Measurements from ENCODE around the gene ZNF598.

The ZNF598 gene

DNA sequence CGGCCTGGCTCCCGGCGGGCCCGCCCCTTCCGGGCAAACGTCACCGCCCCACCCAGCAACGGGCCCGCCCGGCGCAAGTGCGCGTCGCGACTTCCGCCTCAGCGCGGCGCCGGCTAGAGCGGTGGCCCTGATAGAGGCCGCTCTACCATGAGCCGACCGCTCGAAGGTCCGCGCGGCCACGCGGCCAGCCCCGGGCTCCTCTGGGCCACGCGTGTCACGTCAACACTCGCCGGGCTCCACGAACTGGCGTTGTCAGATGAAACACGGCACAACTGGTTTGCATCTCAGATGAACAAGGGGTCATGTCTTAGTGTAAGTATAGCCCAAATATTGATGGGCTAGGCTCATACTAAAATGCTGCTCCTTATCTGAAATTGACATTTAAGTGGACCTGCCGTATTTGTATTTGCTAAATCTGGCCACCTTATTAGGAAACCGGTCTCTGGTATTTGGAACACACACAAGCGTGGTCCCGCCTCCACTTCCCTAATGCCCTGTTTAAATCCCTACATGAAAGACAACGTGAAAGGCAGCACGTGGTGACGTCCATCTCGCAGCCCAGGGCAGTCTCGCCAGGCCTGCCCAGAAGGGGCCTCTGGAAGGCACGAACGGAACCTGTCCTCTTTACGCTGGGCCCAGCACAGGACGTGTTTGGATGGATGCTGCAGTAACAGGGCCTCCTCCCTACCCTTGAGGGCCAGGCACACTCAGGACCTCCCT is at the start of gene ZNF598:
TSS of gene ZNF598 (minus strand) at position 31 of the 720 bp plus-strand sequence.
- intact Hi-C loops (cut with DNase I), result no loop called here
- DNase-seq, result peak; percentile 49 to 93 (median 86)

GRCh38 chr16:2058872-2059271 is 49.3 kb upstream of the ZNF598 start:
- intact Hi-C loops (cut with DNase I), result no loop called here
- DNase-seq, result no peak

- intact Hi-C loops (cut with DNase I), result no loop called here
- DNase-seq, result no peak
Measured at GRCh38 chr16:2058420-2058819, 48.8 kb upstream of the ZNF598 start.

DNA sequence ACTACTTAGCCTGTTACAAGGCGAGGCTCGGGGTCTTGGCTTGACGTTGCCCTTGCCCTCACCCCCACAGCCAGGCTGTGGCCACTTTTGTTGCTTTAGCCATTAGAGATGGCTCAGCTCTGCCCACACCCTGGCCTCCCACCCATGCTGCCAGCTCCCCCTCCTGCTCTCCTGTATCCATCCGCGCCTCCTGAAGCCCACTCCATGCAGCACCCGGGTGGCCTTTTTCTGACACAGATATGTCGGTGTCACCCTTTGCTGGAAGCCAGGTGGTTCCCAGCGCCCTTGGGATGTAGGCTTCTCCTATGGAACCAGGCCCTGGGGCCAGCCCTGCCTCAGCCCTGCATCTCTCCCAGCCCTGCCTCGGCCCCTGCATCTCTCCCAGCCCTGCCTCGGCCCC is 47.8 kb upstream of the ZNF598 start:
- no peak for DNase-seq
- intact Hi-C loops (cut with DNase I), result no loop called here

GRCh38 chr16:2056681-2057407 is 47.2 kb upstream of the ZNF598 start:
- intact Hi-C loops (cut with DNase I), result no loop called here
- peak in 32 of 42 donors; percentile 15 to 79 (median 48) for DNase-seq

DNA sequence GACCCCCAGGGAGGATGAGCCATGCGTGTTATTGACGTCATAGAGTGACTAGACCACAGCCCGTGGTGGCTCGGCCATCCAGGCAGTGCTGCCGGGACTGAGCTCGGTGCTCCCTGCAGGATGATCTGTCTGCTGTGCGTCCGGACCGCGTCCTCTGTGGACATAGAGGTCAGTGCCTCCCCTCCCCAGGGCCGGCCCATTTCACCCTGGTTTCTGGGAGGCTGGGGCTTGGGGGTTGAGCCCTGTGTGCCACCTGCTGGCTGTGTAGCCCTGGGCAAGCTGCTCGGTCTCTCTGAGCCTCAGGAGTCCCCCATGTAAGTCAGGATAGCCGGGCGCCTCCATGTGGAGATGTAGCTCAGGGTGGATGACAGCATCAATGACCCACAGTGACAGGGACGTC is 46.5 kb upstream of the ZNF598 start:
- DNase-seq, result peak in 29 of 42 donors; percentile 21 to 82 (median 43)
- intact Hi-C loops (cut with DNase I), result no loop called here

DNA sequence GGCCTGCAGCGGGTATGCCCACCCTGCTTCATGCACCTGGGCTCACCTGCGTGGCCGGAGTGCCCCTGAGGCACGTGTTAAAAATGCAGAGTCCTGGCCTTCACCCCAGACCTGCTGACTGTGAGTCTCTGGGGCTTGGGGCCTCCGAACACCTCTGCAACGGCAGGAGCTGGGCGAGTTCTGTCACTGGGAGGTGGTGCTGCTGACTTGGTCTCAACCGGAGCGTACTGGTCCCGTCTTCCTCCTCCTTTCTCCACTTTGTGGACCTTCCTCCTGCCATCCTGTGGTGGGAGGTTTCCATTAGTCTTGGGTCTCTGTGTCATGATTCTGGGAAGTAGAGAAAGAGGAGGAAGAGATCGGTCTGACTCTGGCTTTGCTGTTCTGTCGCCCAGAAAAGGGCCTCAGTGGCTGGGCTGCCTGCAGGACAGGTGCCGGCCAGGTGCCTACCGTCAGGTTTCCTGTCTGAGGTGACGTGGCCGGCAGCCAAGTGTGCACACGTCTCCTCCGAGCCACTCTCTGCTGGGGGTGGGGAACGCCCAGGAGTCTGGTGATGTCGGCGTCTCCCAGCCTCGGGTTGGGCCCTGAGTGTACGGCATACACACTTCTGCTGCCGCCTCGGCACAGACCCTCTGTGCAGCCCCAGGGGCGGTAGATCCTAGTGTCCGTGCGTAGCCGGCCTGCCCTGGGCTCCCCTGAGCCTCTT is 45.1 kb upstream of the ZNF598 start:
- intact Hi-C loops (cut with DNase I), result no loop called here
- no peak for DNase-seq

DNA sequence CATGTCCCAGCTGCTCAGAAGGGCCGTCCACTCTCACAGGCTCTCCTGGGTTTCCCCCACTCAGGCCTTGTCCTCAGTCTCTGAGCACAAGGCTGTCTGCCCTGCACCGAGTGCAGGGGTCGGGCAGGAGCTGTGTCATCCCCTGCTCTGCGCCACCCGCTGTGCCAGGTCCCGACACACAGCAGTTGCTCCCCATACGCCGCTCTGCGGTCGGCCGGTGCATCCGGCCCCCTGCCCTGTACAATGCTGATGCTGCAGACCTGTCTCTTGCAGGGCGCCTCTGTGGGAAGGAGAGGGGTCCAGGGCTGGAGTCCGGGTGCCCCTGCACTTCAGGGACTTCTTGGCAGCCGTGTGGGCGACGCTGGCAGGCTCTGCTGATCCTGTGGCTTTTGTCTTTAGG is 44.3 kb upstream of the ZNF598 start:
- intact Hi-C loops (cut with DNase I), result no loop called here
- DNase-seq, result no peak

DNA sequence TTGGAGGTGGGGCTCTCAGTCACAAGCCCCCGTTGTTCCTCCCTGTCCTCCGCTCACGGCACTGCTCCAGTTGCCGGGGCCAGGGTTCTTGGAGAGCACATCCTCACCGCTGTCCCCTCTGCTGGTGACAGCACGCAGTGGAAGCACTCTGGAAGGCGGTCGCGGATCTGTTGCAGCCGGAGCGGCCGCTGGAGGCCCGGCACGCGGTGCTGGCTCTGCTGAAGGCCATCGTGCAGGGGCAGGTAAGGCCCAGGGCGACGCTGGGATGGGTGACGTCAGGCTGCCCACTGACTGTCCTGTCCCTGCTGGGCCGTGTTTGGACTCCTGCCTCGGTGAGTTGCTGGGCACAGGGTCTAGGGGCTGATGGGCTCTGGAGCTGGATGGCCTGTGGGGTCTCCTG is 43.6 kb upstream of the ZNF598 start:
- intact Hi-C loops (cut with DNase I), result no loop called here
- no peak for DNase-seq

- intact Hi-C loops (cut with DNase I), result no loop called here
Measured at GRCh38 chr16:2048116-2048543, 38.5 kb upstream of the ZNF598 start.

DNA sequence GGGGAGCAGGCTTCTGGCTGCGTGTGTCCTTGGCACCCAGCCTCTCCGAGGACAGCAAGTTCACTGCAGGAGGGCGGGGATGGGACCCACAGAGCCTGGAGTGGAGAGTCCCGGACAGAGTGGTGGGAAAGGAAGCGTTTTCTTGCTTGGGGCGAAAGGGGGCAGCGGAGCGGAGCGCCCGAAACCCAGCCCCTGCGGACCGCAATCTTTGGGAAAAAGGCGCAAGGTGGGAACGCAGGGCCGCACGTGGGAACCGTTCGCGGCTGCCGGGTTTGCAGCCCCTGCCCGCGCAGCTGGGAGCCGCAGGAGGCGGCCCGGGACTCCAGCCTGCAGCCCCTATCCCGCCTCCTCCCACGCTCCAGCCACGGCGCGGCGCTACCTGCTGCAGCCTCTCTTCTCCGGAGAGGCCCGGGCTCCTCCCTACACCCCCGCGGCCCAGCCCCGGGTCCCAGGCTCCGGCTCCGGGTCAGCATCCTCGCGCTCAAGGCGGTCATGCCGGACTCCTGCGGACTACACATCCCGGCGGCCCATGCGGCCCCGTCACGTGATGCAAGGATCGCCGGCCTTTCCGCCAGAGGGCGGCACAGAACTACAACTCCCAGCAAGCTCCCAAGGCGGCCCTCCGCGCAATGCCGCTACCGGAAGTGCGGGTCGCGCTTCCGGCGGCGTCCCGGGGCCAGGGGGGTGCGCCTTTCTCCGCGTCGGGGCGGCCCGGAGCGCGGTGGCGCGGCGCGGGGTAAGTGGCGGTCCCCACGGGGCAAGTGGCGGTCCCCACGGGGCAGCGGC is 37.9 kb upstream of the ZNF598 start, which contains the start of the genes NTHL1 and TSC2:
TSS of gene NTHL1 (minus strand) at position 505 of the 786 bp plus-strand sequence. CDS start at position 494, 11 bp downstream.
TSS of gene TSC2 (plus strand) at position 656 of the 786 bp plus-strand sequence. CDS start 631 bp downstream, outside the sequence.
- DNase-seq, result peak; percentile 94 to 100 (median 99)
- intact Hi-C loops (cut with DNase I), result no loop called here

More at GRCh38 chr16:2048116-2048543, 38.5 kb upstream of the ZNF598 start:
- DNase-seq, result peak in 2 of 42 donors; percentile 19 to 36

DNA sequence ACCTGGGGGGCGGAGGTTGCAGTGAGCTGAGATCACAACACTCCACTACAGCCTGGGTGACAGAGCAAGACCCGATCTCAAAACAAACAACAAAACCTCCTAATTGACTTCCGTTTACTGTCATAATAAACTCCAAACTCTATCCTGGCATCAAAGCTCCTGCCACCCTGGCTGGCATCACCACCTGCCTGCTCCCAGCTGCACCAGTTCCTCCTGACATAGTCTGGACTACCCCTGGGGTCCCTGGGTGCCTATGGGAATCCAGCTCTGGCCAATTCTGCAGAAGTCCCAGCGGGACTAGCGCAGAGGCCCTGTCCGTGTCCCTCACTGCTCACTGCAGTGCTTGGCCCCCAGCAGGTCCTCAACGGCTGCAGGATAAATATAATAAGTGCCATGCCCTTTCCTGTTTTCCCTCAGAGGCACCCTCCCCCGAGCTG is 37.3 kb upstream of the ZNF598 start:
- intact Hi-C loops (cut with DNase I), result no loop called here
- peak in 2 of 42 donors; percentile 38 to 46 for DNase-seq

DNA sequence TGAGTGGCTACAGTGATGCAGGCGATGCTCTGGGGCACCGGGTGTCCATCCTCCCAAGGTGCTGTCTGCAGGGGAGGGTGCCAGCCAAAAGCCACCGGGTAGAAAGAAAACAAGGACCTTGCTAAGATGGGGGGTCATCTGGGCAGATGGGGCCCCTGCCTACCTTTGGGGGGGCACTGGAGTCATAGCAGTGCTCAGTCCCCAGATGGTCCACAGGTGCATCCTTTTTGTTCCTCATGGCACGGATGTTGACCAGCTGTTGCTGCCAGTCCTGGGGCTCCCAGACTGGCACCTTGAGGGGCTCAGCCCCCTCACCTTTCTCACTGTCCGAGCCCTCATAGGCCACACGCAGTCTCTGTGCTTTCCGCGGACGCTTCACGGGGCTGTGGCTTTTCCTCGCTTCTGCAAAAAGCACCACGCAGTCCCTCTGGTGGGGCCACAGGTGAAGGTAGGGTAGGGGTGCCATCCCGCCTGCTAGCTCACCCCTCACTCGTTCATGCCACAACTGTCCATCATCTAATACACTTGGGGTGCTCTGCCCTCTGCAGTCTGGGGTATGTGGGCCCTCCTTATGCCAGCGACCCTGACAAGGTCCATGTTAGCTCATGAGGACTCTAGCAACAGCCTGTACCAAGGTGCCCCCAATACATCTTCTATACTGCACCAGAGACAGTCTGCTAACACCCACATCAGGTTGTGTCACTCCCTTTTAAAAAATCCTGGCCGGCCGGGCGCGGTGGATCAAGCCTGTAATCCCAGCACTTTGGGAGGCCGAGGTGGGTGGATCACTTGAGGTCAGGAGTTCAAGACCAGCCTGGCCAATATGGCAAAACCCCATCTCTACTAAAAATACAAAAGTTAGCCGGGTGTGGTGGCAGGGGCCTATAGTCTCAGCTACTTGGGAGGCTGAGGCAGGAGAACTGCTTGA is 36.6 kb upstream of the ZNF598 start:
- intact Hi-C loops (cut with DNase I), result no loop called here
- no peak for DNase-seq

GRCh38 chr16:2044541-2044940 is 34.9 kb upstream of the ZNF598 start:
- DNase-seq, result no peak
- intact Hi-C loops (cut with DNase I), result no loop called here

DNA sequence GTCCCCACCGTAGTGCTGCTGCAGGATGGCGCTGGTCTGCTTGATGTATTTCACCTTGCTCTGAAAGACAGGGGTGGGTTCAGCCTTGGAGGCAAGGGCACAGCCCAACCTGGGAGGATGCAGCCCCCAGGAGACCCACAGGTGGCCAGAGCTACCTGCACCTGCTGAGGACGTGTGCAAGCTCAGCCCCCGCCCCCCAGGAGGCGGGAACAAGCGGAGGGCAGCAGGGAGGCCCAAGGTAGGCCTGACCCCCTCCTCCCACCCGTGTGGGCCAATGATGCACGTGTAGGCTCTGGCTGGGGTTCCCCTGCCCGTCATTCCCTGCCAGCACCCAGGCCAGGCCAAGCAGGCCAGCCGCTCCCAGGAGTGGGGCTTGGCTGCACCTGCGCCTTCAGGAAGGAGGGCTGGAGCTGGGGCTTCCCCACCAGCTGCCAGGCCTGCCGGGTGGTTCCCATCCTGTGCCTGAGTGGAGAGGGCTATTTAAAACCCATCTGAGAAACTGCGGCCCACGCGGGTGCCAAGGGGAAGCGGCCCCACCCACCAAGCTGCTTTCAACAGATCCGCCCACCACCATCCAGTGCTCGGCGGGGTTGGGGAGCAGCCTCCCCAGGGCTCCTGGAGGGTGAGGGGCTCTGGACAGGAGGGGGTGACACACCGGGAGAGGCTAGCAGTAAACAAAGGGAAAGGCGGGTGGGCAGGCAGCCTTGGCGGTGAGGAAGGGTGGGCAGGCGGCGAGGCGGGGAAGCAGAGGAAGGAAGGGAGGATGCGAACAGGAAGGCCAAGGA is 34.2 kb upstream of the ZNF598 start:
- intact Hi-C loops (cut with DNase I), result no loop called here
- peak; percentile 40 to 91 (median 74) for DNase-seq

DNA sequence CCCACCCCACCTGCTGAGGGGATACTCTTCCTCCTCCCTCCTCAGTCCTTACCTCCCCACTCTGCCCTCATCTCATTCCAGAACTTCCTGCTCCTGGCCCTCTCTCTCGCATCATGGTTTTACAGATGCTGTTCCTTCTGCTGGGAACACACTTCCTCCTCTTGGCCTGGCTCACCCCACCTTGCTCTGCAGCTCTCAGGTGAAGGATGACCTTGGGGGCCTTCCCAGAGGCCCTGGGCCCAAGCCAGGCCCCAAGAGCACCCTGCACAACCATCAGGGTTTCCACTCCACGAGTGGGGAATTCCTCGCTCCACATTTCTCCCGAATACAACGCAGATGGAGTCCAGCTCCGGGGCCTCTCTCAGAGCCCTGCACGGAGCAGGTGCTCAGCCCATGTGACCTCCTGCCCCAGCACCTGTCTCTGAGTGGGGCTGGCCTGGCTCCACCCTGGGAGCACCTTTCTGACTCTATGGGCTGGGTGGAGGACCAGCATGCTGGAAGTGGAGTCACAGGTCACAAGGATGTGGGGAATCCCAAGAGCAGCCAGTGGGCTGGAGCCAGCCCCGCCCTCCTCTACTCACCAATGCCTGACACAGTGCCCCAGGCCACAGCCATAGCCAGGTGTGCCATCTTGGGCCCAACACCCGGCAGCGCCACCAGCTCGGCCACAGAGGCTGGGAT is 33.5 kb upstream of the ZNF598 start:
- intact Hi-C loops (cut with DNase I), result no loop called here
- no peak for DNase-seq
